ENCODE data around the gene STXBP2. TPM values are rescaled to one million over a fixed set of nuclear protein-coding genes. Genes with fewer than 3 reads are reported as not detected.

Gene STXBP2
- polyA plus RNA-seq, 1 of the 3 experiments (the other 2 are of a cell fraction): 4.7 TPM

DNA sequence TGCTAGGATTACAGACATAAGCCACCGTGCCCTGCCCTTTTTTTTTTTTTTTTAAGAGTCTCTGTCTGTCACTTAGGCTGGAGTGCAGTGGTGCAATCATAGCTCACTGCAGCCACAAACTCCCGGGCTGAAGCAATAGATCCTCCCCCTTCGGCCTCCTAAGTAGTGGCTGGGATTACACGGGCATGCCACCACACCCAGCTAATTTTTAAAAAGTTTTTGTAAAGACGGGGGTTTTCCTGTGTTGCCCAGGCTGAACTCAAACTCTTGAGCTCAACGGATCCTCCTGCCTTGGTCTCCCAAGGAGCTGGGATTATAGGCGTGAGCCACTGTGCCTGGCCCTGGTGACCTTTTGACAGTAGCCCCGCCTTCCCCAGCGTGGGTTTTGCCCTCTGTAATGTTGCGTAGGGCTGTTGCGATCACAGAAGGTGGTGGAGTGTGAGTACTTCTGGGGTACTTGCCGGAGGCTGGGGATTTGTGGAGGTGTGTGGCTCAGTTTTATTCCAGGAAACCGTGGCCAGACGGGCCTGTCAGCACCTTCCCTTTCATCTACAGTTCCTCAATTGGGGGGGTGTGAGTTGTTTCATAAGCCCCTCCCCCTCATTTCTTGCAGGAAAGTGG lies 20.3 kb downstream of the STXBP2 start (continued):
- no peak for TF ChIP-seq RXRA (IDR thresholded peaks at IDR 0.05; ENCODE audit: borderline replicate concordance, low read depth)
- TF ChIP-seq, protein P1, sequence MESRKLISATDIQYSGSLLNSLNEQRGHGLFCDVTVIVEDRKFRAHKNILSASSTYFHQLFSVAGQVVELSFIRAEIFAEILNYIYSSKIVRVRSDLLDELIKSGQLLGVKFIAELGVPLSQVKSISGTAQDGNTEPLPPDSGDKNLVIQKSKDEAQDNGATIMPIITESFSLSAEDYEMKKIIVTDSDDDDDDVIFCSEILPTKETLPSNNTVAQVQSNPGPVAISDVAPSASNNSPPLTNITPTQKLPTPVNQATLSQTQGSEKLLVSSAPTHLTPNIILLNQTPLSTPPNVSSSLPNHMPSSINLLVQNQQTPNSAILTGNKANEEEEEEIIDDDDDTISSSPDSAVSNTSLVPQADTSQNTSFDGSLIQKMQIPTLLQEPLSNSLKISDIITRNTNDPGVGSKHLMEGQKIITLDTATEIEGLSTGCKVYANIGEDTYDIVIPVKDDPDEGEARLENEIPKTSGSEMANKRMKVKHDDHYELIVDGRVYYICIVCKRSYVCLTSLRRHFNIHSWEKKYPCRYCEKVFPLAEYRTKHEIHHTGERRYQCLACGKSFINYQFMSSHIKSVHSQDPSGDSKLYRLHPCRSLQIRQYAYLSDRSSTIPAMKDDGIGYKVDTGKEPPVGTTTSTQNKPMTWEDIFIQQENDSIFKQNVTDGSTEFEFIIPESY (IDR thresholded peaks at IDR 0.05; ENCODE audit: borderline replicate concordance, low read depth): no peak

DNA sequence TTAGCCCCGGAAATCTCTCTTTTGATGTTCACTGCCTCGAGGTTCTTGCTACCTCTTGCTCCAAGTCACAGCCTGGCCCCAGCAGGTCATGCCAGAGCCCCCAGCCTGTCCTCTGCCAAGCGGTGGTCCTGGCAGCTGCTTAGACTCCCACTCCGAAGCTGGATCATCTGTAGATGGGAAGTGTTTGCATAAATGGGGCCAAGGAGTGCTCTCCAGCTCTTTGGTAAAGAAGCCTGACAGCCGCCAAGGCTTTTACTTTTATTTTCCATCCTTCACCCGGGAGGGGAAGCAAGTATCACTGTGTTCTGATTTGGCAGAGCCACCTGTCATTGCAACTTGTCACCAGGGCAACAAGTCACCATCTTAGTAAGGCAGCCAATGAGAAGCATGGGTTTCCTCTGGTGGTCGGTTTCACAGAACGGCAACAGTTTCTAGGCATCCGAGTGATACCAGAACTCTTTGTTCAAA lies 21.3 kb downstream of the STXBP2 start:
- ChIA-PET POLR2A (no interaction called here), CTCF (interaction anchor here (1.7 to 2.9 kb wide), 2 partner anchors 23 to 142 kb away, joined by 8 to 13 read pairs; partner anchors contain the start of gene TRAPPC5)
- Histone ChIP-seq H2AFZ (ENCODE audit: low read depth) (no peak overlapping the region; the same call in 1 of the 2 replicates), H3K9ac (no peak overlapping the region), H3F3A (replicated peaks; ENCODE audit: insufficient read depth) (no peaks in the 10 kb centered on the region), H3K4me2 (no peak overlapping the region), H3K4me1 (ENCODE audit: control insufficient read depth in 1 of 2, insufficient read depth in 2 of 2, low read depth in 1 of 2, low read length in 1 of 2) (no peaks in the 10 kb centered on the region), H4K20me1 (ENCODE audit: insufficient read depth) (no peaks in the 10 kb centered on the region), H3K9me3 (no peaks in the 10 kb centered on the region), H3K36me3 (replicated peaks in 1 of 2; ENCODE audit: control insufficient read depth in 1 of 2, insufficient read depth in 2 of 2, low read length in 1 of 2) (no peaks in the 10 kb centered on the region), H3K27ac (ENCODE audit: low read depth in 2 of 2, low read length in 1 of 2) (no peak overlapping the region), H3K79me2 (ENCODE audit: insufficient read depth) (no peaks in the 10 kb centered on the region), H3K4me3 (ENCODE audit: low read depth in 2 of 2, low read length in 1 of 2) (no peak overlapping the region), H3K9me2 (no peaks in the 10 kb centered on the region), H3K27me3 (ENCODE audit: insufficient read depth) (peaks cover 27% of the 10 kb centered on the region)
- DNase-seq: no peak
- 6% methylated on average over 7 of the region's 9 CpGs for WGBS (ENCODE audit: low lambda C conversion rate)
- no peak for TF ChIP-seq YY1 (IDR thresholded peaks at IDR 0.05; ENCODE audit: low read depth)
- no peak for TF ChIP-seq RAD21 (IDR thresholded peaks at IDR 0.05; ENCODE audit: low read length)
- TF ChIP-seq MXI1 (IDR thresholded peaks at IDR 0.05; ENCODE audit: low read depth, low read length): no peak
- TF ChIP-seq, protein P2, sequence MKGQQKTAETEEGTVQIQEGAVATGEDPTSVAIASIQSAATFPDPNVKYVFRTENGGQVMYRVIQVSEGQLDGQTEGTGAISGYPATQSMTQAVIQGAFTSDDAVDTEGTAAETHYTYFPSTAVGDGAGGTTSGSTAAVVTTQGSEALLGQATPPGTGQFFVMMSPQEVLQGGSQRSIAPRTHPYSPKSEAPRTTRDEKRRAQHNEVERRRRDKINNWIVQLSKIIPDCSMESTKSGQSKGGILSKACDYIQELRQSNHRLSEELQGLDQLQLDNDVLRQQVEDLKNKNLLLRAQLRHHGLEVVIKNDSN (IDR thresholded peaks at IDR 0.05; ENCODE audit: borderline replicate concordance, low read depth): no peak
- no peak for TF ChIP-seq JUND (IDR thresholded peaks at IDR 0.05)
- TF ChIP-seq, protein P3, sequence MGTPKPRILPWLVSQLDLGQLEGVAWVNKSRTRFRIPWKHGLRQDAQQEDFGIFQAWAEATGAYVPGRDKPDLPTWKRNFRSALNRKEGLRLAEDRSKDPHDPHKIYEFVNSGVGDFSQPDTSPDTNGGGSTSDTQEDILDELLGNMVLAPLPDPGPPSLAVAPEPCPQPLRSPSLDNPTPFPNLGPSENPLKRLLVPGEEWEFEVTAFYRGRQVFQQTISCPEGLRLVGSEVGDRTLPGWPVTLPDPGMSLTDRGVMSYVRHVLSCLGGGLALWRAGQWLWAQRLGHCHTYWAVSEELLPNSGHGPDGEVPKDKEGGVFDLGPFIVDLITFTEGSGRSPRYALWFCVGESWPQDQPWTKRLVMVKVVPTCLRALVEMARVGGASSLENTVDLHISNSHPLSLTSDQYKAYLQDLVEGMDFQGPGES (IDR thresholded peaks at IDR 0.05; ENCODE audit: low read depth, low read length): no peak
- no peak for TF ChIP-seq MEF2A (IDR thresholded peaks at IDR 0.05; ENCODE audit: borderline replicate concordance, low read depth)
- no peak for TF ChIP-seq ELF1 (IDR thresholded peaks at IDR 0.05)
- TF ChIP-seq RXRA (IDR thresholded peaks at IDR 0.05; ENCODE audit: borderline replicate concordance, low read depth): no peak
- TF ChIP-seq EP300 (IDR thresholded peaks at IDR 0.05; ENCODE audit: borderline replicate concordance in 1 of 2, low read depth in 1 of 2, low read length in 1 of 2): no peak
- no peak for TF ChIP-seq NFIC (IDR thresholded peaks at IDR 0.05; ENCODE audit: borderline replicate concordance)
- TF ChIP-seq SMC3 (IDR thresholded peaks at IDR 0.05; ENCODE audit: low read depth, low read length): no peak
- TF ChIP-seq TEAD4 (IDR thresholded peaks at IDR 0.05; ENCODE audit: borderline replicate concordance, insufficient read depth): no peak
- TF ChIP-seq, protein P1 (IDR thresholded peaks at IDR 0.05; ENCODE audit: borderline replicate concordance, low read depth): no peak
- TF ChIP-seq RFX5 (IDR thresholded peaks at IDR 0.05; ENCODE audit: low read length): no peak
- no peak for TF ChIP-seq NRF1 (IDR thresholded peaks at IDR 0.05; ENCODE audit: low read depth, low read length)
